ENCODE results near the gene TMEM242. TPM values are rescaled to one million over a fixed set of nuclear protein-coding genes. Genes with fewer than 3 reads are reported as not detected.
"Not testable (repeated sequence)": the region's sequence is repeated elsewhere in the genome, so short reads cannot be mapped to it uniquely, and the experiment has no call there.

The TMEM242 gene
- total RNA-seq, 2 experiments from 2014 or later = 10.1 to 10.8 TPM

- ChIA-PET CTCF (interaction anchor here (1.3 to 6.1 kb wide), 5 partner anchors 10 to 351 kb away, joined by 3 to 88 read pairs (median 13); no protein-coding TSS in a partner anchor), POLR2A (interaction anchor here (0.9 to 1.3 kb wide), 2 partner anchors 10 to 349 kb away, joined by 3 to 4 read pairs; no protein-coding TSS in a partner anchor)
- peaks cover 18% of the 10 kb centered on the region for H3K4me1 Mint-ChIP-seq
- no peak for DNase-seq
- no peaks in the 10 kb centered on the region for H3K27me3 Mint-ChIP-seq
- no peaks in the 10 kb centered on the region for H3K9me3 Mint-ChIP-seq
- H3K27ac Mint-ChIP-seq = no peak overlapping the region
- H3K4me3 Mint-ChIP-seq = no peak overlapping the region
- peaks cover 35% of the 10 kb centered on the region for H3K36me3 Mint-ChIP-seq (ENCODE audit: low read depth)
These were observed 6.2 kb downstream of the TMEM242 start for GRCh38 chr6:157316871-157317814.

- no peaks in the 10 kb centered on the region for H3K27me3 Mint-ChIP-seq
- no peaks in the 10 kb centered on the region for H3K9me3 Mint-ChIP-seq
- H3K36me3 Mint-ChIP-seq (ENCODE audit: low read depth) = peaks cover 30% of the 10 kb centered on the region
- no peak overlapping the region for H3K27ac Mint-ChIP-seq
- peaks cover 11% of the 10 kb centered on the region for H3K4me1 Mint-ChIP-seq
- CTCF ChIA-PET = interaction anchor here (0.6 to 6.1 kb wide), 18 partner anchors 10 to 558 kb away, joined by 3 to 88 read pairs (median 4); partner anchors contain the start of genes ARID1B and TMEM242
- no peak for DNase-seq
- H3K4me3 Mint-ChIP-seq = no peak overlapping the region
- POLR2A ChIA-PET = interaction anchor here (0.5 to 1.2 kb wide), 4 partner anchors 8 to 353 kb away, joined by 3 to 7 read pairs (median 4); partner anchors contain the start of gene TMEM242
These were observed 8.5 kb downstream of the TMEM242 start for GRCh38 chr6:157314705-157315321.

GRCh38 chr6:157313531-157314467, 9.5 kb downstream of the TMEM242 start:
- CTCF ChIA-PET = interaction anchor here (0.7 to 6.1 kb wide), 11 partner anchors 11 to 537 kb away, joined by 3 to 88 read pairs (median 5); partner anchors contain the start of genes ARID1B and TMEM242
- no peak for DNase-seq
- Mint-ChIP-seq H3K27me3 (no peaks in the 10 kb centered on the region), H3K4me3 (no peak overlapping the region), H3K4me1 (peaks cover 11% of the 10 kb centered on the region), H3K27ac (no peak overlapping the region), H3K36me3 (ENCODE audit: low read depth) (peaks cover 27% of the 10 kb centered on the region), H3K9me3 (no peaks in the 10 kb centered on the region)
- POLR2A ChIA-PET = interaction anchor here (0.5 kb wide), 1 partner anchor 67 kb away, joined by 3 read pairs; no protein-coding TSS in a partner anchor

GRCh38 chr6:157312757-157313156, 10.6 kb downstream of the TMEM242 start:
- H3K36me3 Mint-ChIP-seq (ENCODE audit: low read depth) = peaks cover 22% of the 10 kb centered on the region
- no peak overlapping the region for H3K27ac Mint-ChIP-seq
- CTCF ChIA-PET = no interaction called here
- POLR2A ChIA-PET = no interaction called here
- H3K27me3 Mint-ChIP-seq = no peaks in the 10 kb centered on the region
- H3K9me3 Mint-ChIP-seq = no peaks in the 10 kb centered on the region
- H3K4me3 Mint-ChIP-seq = no peak overlapping the region
- DNase-seq = no peak
- H3K4me1 Mint-ChIP-seq = peaks cover 11% of the 10 kb centered on the region

GRCh38 chr6:157310693-157311092, 12.6 kb downstream of the TMEM242 start:
- H3K4me3 Mint-ChIP-seq, POLR2A ChIA-PET, H3K4me1 Mint-ChIP-seq, H3K9me3 Mint-ChIP-seq, H3K27me3 Mint-ChIP-seq, DNase-seq, CTCF ChIA-PET, H3K27ac Mint-ChIP-seq: not testable (repeated sequence)
- peaks cover 13% of the 10 kb centered on the region for H3K36me3 Mint-ChIP-seq (ENCODE audit: low read depth)

- no peak overlapping the region for H3K27ac Mint-ChIP-seq
- H3K36me3 Mint-ChIP-seq (ENCODE audit: low read depth) = peaks cover under 1% of the 10 kb centered on the region
- peaks cover 7% of the 10 kb centered on the region for H3K4me1 Mint-ChIP-seq
- CTCF ChIA-PET = no interaction called here
- H3K9me3 Mint-ChIP-seq = no peaks in the 10 kb centered on the region
- DNase-seq = no peak
- H3K4me3 Mint-ChIP-seq = no peak overlapping the region
- no peaks in the 10 kb centered on the region for H3K27me3 Mint-ChIP-seq
- POLR2A ChIA-PET = no interaction called here
These were observed 15.7 kb downstream of the TMEM242 start for GRCh38 chr6:157307661-157308060.

GRCh38 chr6:157305670-157306653, 17.4 kb downstream of the TMEM242 start:
- Mint-ChIP-seq H3K27ac (no peak overlapping the region), H3K27me3 (no peaks in the 10 kb centered on the region), H3K9me3 (no peaks in the 10 kb centered on the region), H3K4me3 (no peak overlapping the region), H3K36me3 (ENCODE audit: low read depth) (no peaks in the 10 kb centered on the region), H3K4me1 (peaks cover 13% of the 10 kb centered on the region)
- POLR2A ChIA-PET = no interaction called here
- CTCF ChIA-PET = no interaction called here
- DNase-seq = no peak

GRCh38 chr6:157304899-157305663, 18.2 kb downstream of the TMEM242 start:
- CTCF ChIA-PET = no interaction called here
- H3K4me1 Mint-ChIP-seq = peaks cover 13% of the 10 kb centered on the region

GRCh38 chr6:157302736-157303135, 20.6 kb downstream of the TMEM242 start:
- H3K27ac Mint-ChIP-seq = no peak overlapping the region
- CTCF ChIA-PET = interaction anchor here (0.5 to 1.2 kb wide), 3 partner anchors 18 to 21 kb away, joined by 3 to 4 read pairs (median 3); no protein-coding TSS in a partner anchor
- H3K36me3 Mint-ChIP-seq (ENCODE audit: low read depth) = peaks cover 9% of the 10 kb centered on the region
- H3K4me3 Mint-ChIP-seq = no peak overlapping the region
- H3K9me3 Mint-ChIP-seq = no peaks in the 10 kb centered on the region
- POLR2A ChIA-PET = no interaction called here
- H3K27me3 Mint-ChIP-seq = no peaks in the 10 kb centered on the region
- H3K4me1 Mint-ChIP-seq = peaks cover 13% of the 10 kb centered on the region
- DNase-seq = no peak

More at GRCh38 chr6:157304899-157305663, 18.2 kb downstream of the TMEM242 start:
- Mint-ChIP-seq H3K27ac (no peak overlapping the region), H3K36me3 (ENCODE audit: low read depth) (no peaks in the 10 kb centered on the region), H3K27me3 (no peaks in the 10 kb centered on the region), H3K9me3 (no peaks in the 10 kb centered on the region), H3K4me3 (no peak overlapping the region)
- POLR2A ChIA-PET = no interaction called here
- no peak for DNase-seq

- Mint-ChIP-seq H3K27ac (no peak overlapping the region), H3K4me1 (peaks cover 13% of the 10 kb centered on the region), H3K36me3 (ENCODE audit: low read depth) (peaks cover 9% of the 10 kb centered on the region), H3K9me3 (no peaks in the 10 kb centered on the region), H3K27me3 (no peaks in the 10 kb centered on the region), H3K4me3 (no peak overlapping the region)
- DNase-seq = no peak
- ChIA-PET CTCF (interaction anchor here (0.7 kb wide), 1 partner anchor 981 kb away, joined by 3 read pairs; no protein-coding TSS in a partner anchor), POLR2A (interaction anchor here (0.6 kb wide), 2 partner anchors 409 to 578 kb away, joined by 3 to 4 read pairs; no protein-coding TSS in a partner anchor)
These were observed 22.9 kb downstream of the TMEM242 start for GRCh38 chr6:157300436-157300835.

GRCh38 chr6:157300006-157300405, 23.3 kb downstream of the TMEM242 start:
- H3K4me3 Mint-ChIP-seq = no peak overlapping the region
- H3K27me3 Mint-ChIP-seq = no peaks in the 10 kb centered on the region
- no peaks in the 10 kb centered on the region for H3K9me3 Mint-ChIP-seq
- POLR2A ChIA-PET = interaction anchor here (0.6 kb wide), 1 partner anchor 578 kb away, joined by 3 read pairs; no protein-coding TSS in a partner anchor
- CTCF ChIA-PET = no interaction called here
- H3K4me1 Mint-ChIP-seq = peaks cover 13% of the 10 kb centered on the region
- no peak overlapping the region for H3K27ac Mint-ChIP-seq
- H3K36me3 Mint-ChIP-seq (ENCODE audit: low read depth) = peaks cover 9% of the 10 kb centered on the region
- no peak for DNase-seq

Data from activated CD4-positive, alpha-beta memory T cell treated with anti-CD3 and anti-CD28 coated beads, Interleukin-2, amount 10 ng/mL, durations not matched to agents 7 days and 5 days (primary cell).